ENCODE results near the gene PTGDR2.

- no peak for TF ChIP-seq ZNF274 (IDR thresholded peaks at IDR 0.05; ENCODE audit: low read depth, low read length)
- TF ChIP-seq YY1 (IDR thresholded peaks at IDR 0.05; ENCODE audit: insufficient read depth, insufficient read length): no peak
- TF ChIP-seq SUZ12 (IDR thresholded peaks at IDR 0.05; ENCODE audit: extremely low read depth, insufficient read depth, insufficient read length): no peak
These were observed 45.2 kb downstream of the PTGDR2 start for GRCh38 chr11:60810569-60810968.
